Middle frontal gyrus (tissue), 1 donor: ENCODE results near the gene RGS9.

Source experiments
- DNase-seq: peaks from one replicate; pipeline ENCODE4 v3.0.0-alpha.2; 2015; ENCODE audit warnings: low spot score; ENCODE audit errors: extremely low spot score

Gene RGS9

DNA sequence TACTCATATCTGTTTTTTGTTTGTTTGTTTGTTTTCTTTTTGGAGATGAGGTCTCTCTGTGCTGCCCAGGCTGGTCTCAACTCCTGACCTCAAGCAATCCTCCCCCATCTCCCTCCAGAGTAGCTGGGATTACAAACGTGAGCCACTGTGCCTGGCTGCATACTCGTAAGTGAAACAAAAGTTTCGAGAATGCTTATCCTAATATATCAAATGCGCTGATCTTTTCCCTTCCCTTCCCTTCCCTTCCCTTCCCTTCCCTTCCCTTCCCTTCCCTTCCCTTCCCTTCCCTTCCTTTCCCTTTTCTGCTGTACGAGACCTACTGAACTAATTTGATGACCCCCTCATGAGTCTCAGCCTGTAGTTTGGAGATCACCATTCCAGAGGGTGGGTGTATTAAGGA is 122.1 kb downstream of the RGS9 start:
- no peak for DNase-seq

DNA sequence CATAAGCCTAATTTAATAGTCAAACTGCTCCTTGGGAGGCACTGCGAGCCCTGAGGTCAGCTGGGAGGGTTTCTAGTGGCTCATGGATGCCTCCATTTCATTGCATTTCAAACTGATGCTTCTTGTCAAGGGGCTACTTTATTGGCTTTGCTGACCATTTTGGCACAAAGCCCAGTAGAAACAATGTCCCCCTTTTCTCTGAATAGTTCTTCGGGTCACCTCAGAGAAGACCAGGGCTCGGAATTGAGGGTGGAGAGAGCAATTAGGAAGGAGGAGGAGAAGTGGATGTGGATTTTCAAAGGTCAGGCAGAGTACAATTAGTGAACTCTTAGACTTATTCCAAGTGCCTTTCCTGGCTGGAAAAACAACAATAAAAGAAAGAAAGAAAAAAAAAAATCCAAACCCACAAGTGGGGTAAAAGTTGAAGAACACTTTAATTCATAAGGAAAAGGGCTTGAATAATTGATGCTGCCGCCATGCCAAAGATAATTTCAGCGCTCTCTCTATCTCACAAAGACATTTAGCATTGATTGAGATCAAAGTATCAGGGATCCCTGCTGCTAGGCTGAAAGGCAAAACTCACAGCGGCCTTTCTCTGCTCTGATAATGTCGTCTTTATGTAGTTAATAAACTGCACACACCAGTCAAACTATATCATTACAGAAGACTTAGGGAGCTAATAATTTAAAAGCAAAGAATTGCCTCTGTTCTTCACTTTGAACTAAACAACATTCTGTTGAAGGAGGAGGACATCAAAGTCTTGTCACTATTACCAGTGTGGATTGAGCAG is 122.7 kb downstream of the RGS9 start:
- no peak for DNase-seq

DNA sequence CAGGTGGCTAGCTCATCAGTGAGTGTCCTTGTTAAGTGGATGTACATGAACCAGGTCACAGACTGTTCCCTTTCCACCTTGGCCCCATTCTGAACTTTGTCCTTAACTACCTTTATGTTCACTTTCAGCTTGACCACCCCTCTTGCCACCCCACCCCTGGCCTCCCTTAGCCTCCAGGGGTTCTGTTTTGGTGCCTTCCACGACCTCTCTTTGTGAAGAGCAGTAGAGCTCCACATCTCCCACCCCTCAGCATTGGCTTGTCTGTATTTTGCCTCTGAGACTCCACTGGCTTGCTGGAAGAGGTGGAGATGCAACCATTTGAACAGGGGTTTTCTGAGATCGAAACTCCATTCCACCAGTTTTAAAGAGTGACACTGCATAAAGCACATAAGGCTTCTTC is 123.5 kb downstream of the RGS9 start:
- no peak for DNase-seq

DNA sequence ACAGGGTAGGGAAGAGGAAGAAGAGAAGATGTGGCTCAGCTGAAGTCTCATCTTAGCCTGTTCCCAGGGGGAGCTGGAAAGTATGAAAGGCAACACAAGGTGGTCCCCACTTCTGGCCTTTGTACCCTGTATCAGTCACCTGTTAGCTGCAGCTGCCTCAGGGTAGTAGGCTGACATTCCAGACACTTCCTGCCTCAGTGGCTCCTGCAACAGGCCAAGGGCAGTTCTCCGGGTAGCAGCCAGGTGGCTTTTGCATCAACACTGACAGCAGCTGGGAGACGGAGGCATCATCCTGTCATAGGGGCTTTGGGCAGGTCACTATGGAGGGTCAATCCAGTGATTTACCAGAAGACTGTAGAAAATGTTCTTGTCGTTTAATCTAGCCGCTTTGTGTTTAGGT is 124.0 kb downstream of the RGS9 start:
- DNase-seq = no peak

DNA sequence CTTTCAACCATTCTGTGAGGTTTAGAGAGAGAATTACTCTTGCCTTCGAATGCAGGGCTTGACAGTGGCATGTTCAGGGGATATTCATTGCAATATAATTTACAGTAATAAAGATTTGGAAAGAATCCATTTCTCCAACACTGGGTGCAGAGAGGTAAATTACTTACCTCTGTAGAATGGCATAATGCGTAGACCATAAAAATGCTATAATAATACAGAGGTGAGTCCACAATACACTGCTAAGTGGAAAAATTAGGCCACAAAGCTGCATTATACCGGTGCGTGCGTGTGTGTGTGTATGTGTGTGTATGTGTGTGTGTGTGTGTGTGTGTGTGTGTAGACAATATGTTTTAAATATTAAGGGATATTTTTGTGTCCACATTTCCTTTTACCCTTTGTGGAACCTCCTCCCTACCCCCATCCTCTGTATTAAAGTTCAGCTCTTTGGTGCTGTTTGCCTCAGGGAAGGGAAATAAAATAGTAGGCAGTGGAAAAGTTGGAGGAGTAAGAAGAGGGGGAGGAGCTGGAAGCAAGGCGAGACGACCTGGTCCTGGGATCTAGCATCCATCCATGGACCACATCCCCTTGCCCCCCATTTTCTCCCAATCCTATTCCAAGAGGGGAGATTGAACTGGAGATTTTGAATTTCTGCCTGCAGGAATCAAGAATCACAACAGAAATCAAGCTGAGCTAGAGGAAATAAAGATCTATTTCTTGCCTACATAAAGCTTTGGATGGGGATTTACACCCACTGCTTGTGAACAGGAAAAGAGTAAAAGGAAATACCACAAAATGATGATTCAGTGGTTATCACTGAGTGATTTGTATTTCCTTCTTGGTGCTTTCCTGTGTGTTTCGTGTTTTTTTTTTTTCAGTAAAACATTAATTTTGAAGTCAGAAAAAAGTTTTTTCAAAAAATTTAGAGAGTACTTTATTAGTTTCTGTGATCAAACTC is 124.8 kb downstream of the RGS9 start:
- no peak for DNase-seq

DNA sequence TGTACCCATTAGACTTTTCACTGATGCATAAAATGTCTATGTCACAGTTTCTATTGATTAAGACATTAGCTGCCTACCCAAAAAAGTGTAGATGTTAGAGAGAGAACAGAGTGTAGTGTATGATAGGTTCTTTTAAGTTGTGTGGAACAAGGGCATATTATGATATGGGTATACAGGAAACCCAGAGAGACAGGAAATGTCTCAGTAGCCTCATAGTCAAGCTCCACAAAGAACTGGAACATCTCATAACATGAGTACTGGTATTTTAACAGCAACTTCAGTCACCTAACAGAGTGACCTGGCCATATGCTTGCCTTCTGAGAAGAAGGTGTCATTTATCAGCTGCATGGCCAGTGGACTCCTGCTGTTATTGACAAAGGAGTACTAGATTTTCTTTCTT is 128.1 kb downstream of the RGS9 start:
- DNase-seq = no peak

DNA sequence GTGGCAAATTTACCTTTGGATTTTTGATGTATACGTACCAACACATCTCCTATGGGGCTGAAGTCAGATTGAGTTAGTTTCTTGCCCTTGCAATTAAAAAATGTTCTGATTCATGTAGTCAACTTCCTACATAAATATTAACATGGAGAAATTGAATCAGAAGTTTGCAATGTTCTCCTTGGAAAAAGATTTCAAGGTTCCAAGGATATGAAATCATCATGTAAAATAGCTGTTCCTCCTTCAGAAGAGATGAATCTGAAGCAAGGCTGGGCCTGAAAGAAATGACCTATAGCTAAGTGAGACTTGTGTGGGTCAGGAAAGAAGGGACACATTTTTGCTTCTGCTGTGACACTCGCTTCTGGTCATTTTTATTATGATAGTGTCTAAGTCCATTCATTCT is 131.7 kb downstream of the RGS9 start:
- no peak for DNase-seq

DNA sequence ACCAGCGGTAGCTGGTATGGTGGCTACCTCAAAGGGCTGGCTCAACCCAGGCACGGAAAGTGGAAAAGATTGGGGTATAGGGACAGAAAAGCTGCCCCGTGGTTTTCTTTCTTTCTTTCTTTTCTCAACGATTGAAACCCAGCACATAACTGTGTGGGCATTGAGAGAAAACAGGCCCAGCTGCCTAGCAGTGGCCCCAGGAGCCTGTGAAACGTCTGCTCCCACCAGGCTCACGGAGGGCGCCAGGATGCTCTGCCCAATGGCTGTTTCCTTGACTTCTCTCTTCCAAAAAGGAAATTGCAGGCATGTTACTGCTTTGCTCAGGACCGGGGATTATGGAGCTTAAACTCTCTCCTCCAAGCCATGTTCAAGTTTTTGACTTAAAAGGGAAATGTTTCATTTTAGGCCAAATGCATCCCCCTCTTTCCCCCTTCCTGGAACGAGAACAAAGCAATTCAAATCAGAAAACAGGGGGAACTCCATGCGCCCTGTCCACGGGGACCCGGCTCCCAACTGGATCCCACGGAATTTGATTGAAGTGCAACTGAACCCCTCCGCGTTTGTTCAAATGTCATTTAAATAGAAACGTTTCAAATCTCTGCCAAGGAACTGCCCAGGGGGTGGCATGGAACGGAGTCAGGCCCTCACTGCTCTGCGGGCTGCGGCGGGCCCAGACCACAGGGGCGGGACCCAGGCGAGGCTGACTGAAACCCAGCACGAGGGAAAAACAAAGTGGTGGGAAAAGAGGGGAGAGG is 133.5 kb downstream of the RGS9 start:
- no peak for DNase-seq

DNA sequence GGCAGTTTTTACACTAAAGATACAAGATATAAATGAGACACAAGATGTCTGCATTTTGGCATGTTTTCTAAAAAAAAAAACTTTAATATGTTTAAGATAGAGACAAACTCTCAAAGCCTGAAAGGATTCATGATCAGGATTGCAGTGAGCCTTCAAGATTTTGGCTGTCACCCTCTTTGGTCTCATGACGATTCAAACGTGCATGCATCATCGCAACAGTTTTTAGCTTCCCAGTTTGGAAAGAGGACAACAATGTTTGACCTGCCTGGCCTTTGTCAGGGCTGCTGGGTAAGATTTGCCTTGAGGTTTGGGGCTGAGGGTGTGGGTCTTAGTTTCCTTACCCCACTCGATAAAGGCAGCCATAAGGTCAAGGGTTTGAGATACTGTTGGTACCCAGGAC is 134.1 kb downstream of the RGS9 start:
- DNase-seq = no peak
